Peyer's patch (tissue), 4 donors: ENCODE data around the gene LHX3. TPM values are rescaled to one million over a fixed set of nuclear protein-coding genes. Genes with fewer than 3 reads are reported as not detected.

Experiments
- DNase-seq, 3 donors: peaks; one replicate each; pipeline ENCODE4 v3.0.0-alpha.2; 2017 to 2019
- H3K27ac ChIP-seq, 4 donors: fragments of 200-600 bp; sonication (generic); one replicate each; pipeline ENCODE4 v1.5.1; 2016 to 2019
- H3K27me3 ChIP-seq, 2 donors: fragments of 200-600 bp; sonication (generic); one replicate each; pipeline ENCODE4 v1.5.1; 2019
- H3K36me3 ChIP-seq, 3 donors: fragments of 200-600 bp; sonication (generic); one replicate each; pipeline ENCODE4 v1.5.1; 2016 to 2019
- H3K4me1 ChIP-seq, 4 donors: fragments of 200-600 bp; sonication (generic); one replicate each; pipeline ENCODE4 v1.5.1; 2016 to 2019
- H3K4me3 ChIP-seq, 4 donors: fragments of 200-600 bp; sonication (generic); 1 replicate in 3 of 4; 2 replicates in 1 of 4; pipeline ENCODE4 v1.5.1; 2016 to 2019; ENCODE audit warnings: mild to moderate bottlenecking in 1 of 4
- H3K9me3 ChIP-seq, 4 donors: fragments of 200-600 bp; sonication (generic); one replicate each; pipeline ENCODE4 v1.5.1; 2016 to 2019; ENCODE audit warnings: mild to moderate bottlenecking in 1 of 4
- CTCF ChIP-seq, 6 experiments: fragments of 450-650 bp in 4 of 6; fragments of 200-600 bp in 2 of 6; sonication (generic) in 1 of 6; IDR thresholded peaks; one replicate each; pipeline ENCODE4 v1.5.1; 2017 to 2019; ENCODE audit warnings: antibody characterized with exemption in 6 of 6, mild to moderate bottlenecking in 3 of 6, moderate library complexity in 1 of 6
- POLR2A ChIP-seq, 2 donors: fragments of 450-650 bp; IDR thresholded peaks; one replicate each; pipeline ENCODE4 v1.5.1; 2017; ENCODE audit warnings: antibody characterized with exemption in 2 of 2, mild to moderate bottlenecking in 2 of 2, moderate library complexity in 2 of 2
- total RNA-seq, 4 donors: library from RNA; depleted of rRNA; stranded (reverse); fragments of >200 nt; gene quantifications; one replicate each; pipeline ENCODE4 v1.1.0, GENCODE V29; 2016

The LHX3 gene
- total RNA-seq, 4 donors from 2014 or later, result not detected

GRCh38 chr9:136190237-136190601, 14.7 kb downstream of the LHX3 start:
- Histone ChIP-seq H3K27me3 (peaks cover 0 to 26% of the 10 kb centered on the region in 2 donors), H3K27ac (no peak overlapping the region), H3K4me3 (no peak overlapping the region), H3K36me3 (no peaks in the 10 kb centered on the region), H3K4me1 (no peaks in the 10 kb centered on the region), H3K9me3 (no peaks in the 10 kb centered on the region)
- no peak for DNase-seq
- TF ChIP-seq POLR2A (IDR thresholded peaks at IDR 0.05), result no peak
- no peak for TF ChIP-seq CTCF (IDR thresholded peaks at IDR 0.05)

- no peak for TF ChIP-seq CTCF (IDR thresholded peaks at IDR 0.05)
- TF ChIP-seq POLR2A (IDR thresholded peaks at IDR 0.05), result no peak
- H3K36me3 ChIP-seq, result no peaks in the 10 kb centered on the region
- no peaks in the 10 kb centered on the region for H3K4me1 ChIP-seq
- H3K27ac ChIP-seq, result no peak overlapping the region
- no peak for DNase-seq
- H3K9me3 ChIP-seq, result no peaks in the 10 kb centered on the region
- peaks cover 0 to 26% of the 10 kb centered on the region in 2 donors for H3K27me3 ChIP-seq
- H3K4me3 ChIP-seq, result no peak overlapping the region
Measured at GRCh38 chr9:136189394-136190236, 15.3 kb downstream of the LHX3 start.

- TF ChIP-seq POLR2A (IDR thresholded peaks at IDR 0.05), result no peak
- no peak for TF ChIP-seq CTCF (IDR thresholded peaks at IDR 0.05)
- H3K27me3 ChIP-seq, result peaks cover 0 to 11% of the 10 kb centered on the region in 2 donors
- no peaks in the 10 kb centered on the region for H3K9me3 ChIP-seq
- no peak overlapping the region for H3K27ac ChIP-seq
- no peak overlapping the region for H3K4me3 ChIP-seq
- no peaks in the 10 kb centered on the region for H3K36me3 ChIP-seq
- H3K4me1 ChIP-seq, result no peaks in the 10 kb centered on the region
- no peak for DNase-seq
Measured at GRCh38 chr9:136187683-136188586, 17.0 kb downstream of the LHX3 start.

GRCh38 chr9:136187197-136187596, 17.7 kb downstream of the LHX3 start:
- Histone ChIP-seq H3K9me3 (no peaks in the 10 kb centered on the region), H3K4me1 (no peaks in the 10 kb centered on the region), H3K27ac (no peak overlapping the region), H3K27me3 (peaks cover 0 to 4% of the 10 kb centered on the region in 2 donors), H3K36me3 (no peaks in the 10 kb centered on the region), H3K4me3 (no peak overlapping the region)
- TF ChIP-seq POLR2A (IDR thresholded peaks at IDR 0.05) (no peak), CTCF (IDR thresholded peaks at IDR 0.05) (no peak)
- no peak for DNase-seq

GRCh38 chr9:136186386-136186785, 18.5 kb downstream of the LHX3 start:
- H3K9me3 ChIP-seq, result no peaks in the 10 kb centered on the region
- no peaks in the 10 kb centered on the region for H3K36me3 ChIP-seq
- H3K4me3 ChIP-seq, result no peak overlapping the region
- DNase-seq, result no peak
- no peak overlapping the region for H3K27ac ChIP-seq
- no peaks in the 10 kb centered on the region for H3K4me1 ChIP-seq
- no peaks in the 10 kb centered on the region for H3K27me3 ChIP-seq
- no peak for TF ChIP-seq POLR2A (IDR thresholded peaks at IDR 0.05)
- TF ChIP-seq CTCF (IDR thresholded peaks at IDR 0.05), result no peak
